Lung microvascular endothelial cell (primary cell): Measurements from ENCODE around the gene C6orf62. TPM values are rescaled to one million over a fixed set of nuclear protein-coding genes. Genes with fewer than 3 reads are reported as not detected.
"Not testable (repeated sequence)": the region's sequence is repeated elsewhere in the genome, so short reads cannot be mapped to it uniquely, and the experiment has no call there.

Experiments
- DNase-seq, 2 donors: peaks; one replicate each; pipeline versions ENCODE4 v3.0.0 to v3.0.0-alpha.2; 2010; ENCODE audit warnings: low read depth in 2 of 2
- total RNA-seq: library from RNA; depleted of rRNA; stranded (reverse); fragments of >200 nt; gene quantifications from 2 replicates; pipeline ENCODE4 v1.2.1, GENCODE V29; 2014

Gene C6orf62
- total RNA-seq: 68.1 and 70.0 TPM in 2 replicates

DNA sequence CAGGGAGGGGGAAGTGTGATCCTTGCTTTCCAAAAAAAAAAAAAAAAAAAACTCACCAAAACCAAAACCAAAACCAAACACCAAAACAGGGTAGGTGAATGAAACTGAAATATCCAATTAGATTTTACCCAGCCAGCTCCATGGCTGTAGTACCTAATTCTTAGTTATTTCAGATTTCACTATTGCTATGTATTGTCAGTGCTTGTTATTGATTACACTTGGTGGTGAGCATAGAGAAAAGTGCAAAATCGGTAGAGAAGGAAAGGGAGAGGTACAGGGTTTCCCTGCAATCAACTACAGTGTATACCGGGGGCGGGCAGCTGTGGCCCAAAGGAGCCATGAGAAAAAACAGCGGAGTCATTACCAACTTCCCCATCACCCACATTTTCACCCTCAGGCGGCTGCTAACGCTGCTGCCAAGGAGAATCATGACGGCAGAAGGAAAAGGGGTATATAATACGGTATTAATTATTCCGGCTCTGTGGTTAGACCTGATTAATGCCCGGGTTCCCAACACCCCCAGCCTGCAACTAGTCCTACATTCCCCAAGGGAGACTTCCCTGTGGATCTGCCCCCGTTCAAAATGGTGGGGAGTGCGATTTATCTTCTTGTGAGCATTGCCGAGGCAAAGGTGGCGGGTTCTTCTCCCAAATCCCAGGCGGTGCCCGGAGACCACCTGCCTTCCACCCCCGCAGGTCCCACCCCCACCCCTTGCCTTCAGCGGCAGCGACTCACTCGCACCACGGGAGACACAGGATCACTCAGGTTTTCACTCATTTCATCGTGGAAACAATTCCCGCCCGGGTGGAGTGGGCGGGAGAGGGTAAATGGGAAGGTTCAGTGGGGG, at the start of gene C6orf62:
C6orf62 (minus strand) TSS at position 30 of the 847 bp plus-strand sequence. CDS start 486 bp downstream, outside the sequence.
- peak; percentile 31 to 34 for DNase-seq

DNA sequence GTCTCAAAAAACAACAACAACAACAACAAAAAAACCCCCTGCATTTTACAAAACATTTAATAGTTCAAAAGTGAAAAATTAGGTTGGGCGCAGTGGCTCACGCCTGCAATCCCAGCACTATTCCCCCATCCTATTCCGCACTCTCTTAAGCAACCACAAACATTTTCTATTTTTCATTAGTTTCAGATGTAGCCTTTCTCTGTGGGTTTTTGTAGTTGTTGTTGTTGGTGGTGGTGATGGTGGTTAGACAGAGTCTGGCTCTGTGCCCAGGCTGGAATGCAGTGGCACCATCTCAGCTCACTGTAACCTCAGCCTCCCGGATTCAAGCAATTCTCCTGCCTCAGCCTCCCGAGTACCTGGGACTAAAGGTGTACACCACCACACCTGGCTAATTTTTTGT, 49.4 kb upstream of the C6orf62 start:
- no peak for DNase-seq

DNA sequence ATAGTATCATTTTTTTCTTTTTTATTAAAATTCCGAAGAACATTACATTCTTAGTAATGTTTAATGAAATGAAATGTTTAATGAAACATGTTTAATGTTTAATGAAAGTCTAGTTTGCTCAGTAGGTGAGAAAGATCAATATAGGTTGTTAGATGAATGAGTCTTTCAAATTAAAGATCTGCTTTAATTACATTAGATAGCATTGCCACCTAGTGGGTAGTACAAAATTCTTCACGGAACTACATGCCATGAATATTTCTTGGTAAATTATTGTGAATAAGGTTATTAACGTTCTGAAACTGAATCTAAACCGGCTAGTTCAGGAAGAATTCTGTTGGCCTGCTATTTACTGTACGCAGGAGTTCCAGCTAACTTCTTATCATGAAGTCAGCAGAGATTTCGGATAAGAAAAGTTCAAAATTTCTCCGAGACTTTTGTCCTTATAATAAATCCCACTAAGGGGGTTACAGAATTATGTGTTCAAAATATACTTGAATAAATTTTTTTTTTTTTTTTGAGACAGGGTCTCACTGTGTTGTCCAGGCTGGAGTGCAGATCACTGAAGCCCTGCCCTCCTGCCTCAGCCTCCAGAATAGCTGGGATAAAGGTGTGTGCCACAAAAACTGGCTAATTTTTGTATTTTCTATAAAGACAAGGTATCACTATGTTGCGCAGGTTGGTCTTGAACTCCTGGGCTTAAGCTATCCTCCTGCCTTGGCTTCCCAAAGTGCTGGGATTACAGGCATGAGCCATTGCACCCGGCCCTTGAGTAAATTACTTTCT, 47.9 kb upstream of the C6orf62 start:
- peak; percentile 47 to 53 for DNase-seq

DNA sequence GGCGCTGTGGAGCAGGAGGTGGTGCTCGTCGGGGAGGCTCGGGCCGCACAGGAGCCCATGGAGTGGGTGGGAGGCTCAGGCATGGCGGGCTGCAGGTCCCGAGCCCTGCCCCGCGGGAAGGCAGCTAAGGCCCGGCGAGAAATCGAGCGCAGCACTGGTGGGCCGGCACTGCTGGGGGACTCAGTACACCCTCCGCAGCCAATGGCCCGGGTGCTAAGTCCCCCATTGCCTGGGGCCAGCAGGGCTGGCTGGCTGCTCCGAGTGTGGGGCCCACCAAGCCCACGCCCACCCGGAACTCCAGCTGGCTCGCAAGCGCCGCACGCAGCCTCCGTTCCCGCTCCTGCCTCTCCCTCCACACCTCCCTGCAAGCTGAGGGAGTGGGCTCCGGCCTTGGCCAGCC, 47.0 kb upstream of the C6orf62 start:
- DNase-seq: not testable (repeated sequence)

DNA sequence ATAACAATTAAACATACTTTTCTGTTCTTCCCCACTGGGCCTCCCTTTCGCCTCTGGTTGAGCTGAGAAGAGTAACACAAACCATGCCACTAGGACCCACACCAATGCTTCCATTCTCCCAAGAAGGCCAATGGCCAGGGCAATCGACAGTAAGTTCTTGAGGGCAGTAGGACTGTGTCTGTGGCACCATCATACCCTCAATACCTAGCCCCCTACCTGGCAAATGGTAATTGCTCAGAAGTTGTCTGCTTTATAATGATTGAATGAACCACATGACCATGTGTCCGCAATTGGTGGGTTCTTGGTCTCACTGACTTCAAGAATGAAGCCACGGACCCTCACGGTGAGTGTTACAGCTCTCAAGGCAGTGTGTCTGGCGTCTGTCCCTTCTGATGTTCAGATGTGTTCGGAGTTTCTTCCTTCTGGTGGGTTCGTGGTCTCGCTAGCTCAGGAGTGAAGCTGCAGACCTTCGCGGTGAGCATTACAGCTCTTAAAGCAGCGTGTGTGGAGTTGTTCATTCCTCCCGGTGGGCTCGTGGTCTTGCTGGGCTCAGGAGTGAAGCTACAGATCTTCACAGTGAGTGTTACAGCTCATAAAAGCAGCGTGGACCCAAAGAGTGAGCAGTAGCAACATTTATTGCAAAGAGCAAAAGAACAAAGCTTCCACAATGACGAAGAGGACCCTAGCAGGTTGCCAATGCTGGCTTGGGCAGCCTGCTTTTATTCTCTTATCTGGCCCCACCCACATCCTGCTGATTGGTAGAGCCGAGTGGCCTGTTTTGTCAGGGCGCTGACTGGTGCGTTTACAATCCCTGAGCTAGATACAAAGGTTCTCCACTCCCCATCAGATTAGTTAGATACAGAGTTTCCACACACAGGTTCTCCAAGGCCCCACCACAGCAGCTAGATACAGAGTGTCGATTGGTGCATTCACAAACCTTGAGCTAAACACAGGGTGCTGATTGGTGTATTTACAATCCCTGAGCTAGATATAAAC, 46.2 kb upstream of the C6orf62 start:
- DNase-seq: not testable (repeated sequence)

DNA sequence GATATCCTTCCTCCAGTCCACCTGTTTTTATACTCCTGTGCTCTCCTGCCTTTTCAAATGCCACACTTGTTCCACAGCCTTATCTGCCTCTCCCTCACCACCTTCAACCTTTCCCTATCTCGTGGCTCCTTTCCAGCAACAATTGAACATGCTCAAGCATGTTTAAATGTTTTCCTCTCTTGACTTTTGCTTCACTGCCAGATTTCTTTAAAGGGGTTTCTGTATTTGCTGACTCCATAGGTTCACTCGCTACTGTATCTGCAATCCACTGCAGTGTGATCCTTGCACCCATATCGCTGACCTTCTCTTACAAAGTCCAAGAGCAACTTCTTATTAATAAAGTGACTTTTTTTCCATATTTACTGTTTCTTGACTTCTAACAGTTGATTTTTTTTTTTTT, 44.6 kb upstream of the C6orf62 start:
- DNase-seq: no peak

DNA sequence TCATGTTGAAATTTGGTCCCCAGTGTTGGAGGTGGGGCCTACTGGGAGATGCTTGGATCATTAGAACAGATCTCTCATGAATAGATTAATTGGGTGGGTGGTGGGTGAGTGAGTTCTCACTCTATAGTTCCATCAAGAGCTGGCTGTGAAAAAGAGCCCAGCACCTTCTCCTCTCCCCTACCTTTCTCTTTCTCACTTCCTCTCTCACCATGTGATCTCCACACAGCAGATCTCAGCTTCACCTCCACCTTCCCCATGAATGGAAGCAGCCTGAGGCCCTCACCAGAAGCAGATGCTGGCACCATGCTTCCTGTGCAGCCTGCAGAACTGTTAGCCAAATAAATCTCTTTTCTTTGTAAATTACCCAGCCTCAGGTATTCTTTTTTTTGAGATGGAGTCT, 42.9 kb upstream of the C6orf62 start:
- no peak for DNase-seq

DNA sequence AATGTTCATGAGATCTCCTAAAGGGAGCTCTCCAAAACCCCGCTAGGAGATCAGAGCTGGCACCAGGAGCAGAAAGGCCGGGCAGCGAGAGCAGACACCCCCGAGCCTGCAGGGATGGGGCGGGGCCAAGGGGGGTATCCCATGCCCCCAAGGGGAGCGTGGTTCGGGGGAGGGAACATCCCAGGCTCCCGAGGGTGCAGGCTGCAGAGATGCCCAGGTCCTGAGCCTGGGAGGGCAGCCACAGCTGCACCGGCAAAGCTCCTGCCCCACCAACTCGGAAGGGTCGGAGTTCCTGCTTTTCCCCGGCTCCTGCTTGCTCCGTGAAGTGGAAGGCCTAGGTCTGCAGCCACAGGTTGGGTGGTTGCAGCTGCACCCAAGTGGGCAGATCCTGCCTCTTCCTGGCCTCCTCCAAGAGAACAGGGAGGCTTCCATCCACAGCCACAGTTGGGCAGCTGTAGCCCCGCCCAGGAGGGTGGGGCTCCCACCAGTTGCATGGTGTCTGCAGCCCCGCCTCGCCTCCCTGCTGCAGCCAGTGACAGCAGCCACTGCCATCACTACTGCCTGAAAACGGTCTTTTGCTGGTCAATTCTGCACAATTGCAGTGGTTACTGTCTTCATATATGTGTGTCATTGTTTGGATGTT, 42.4 kb upstream of the C6orf62 start:
- no peak for DNase-seq

DNA sequence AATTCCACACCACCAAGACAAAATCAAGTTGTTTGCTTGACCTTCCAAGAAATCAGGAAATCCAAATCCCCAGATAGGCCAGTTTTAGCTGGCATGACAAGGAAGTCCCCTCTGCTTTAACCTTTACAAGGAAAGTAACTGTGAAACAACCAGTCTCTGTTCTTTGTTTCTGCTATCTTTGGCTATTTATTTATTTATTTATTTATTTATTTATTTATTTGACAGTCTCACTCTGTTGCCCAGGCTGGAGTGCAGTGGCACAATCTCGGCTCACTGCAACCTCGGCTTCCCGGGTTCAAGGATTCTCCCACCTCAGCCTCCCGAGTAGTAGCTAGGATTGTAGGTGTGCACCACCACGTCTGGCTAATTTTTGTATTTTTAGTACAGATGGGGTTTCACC, 41.3 kb upstream of the C6orf62 start:
- no peak for DNase-seq

DNA sequence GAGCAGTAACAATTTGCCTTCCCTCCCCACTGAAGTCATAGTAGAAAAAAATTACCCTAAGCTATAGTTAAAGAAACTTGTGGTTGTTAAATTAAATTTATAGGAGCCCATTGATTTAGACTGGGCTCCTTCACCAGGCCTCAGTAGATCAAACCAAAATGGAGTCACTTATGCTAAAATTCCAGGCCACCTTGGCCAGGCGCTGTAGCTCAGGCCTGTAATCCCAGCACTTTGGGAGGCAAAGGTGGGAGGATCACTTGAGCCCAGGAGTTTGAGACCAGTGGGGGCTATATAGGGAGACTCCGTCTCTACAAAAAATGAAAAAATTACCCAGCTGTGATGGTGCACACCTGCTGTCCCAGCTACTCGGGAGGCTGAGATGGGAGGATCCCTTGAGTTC, 40.8 kb upstream of the C6orf62 start:
- DNase-seq: no peak

DNA sequence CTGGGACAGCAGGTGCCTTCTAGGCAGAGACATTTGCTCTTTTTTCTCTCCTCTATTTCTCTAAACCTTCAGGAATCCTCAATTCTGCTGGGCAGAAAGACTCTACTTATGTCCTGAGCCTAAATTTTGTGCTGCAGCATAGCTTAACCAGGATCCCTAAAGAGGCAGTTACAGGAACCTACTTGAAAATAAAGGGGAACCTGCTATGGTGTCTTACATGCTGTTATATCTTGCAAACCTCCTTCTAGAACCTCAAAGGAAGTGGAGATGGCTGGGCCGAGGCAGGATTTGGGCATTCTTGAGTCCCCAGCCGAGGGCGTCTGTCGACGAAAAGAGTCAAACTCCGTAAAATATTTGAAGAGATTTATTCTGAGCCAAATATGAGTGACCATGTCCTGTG, 38.7 kb upstream of the C6orf62 start:
- DNase-seq: no peak

DNA sequence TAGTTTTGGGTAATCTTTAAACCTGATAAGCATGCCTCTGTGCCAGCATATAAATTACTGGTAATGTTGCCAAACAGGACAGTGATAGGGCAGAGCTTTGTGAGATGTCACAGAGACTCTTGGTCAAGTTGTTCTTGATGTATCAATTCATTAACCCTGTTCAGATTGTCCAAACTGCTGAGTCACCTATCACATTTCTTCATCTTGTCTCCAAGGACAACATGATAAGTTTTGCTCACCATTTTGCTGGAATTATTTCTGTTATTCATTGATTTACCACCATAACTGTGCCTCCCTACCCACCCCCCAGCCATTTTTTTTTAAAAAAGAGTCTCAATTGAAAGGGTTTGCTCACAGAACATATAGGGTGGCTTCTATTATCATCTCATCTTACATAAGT, 36.3 kb upstream of the C6orf62 start:
- no peak for DNase-seq

DNA sequence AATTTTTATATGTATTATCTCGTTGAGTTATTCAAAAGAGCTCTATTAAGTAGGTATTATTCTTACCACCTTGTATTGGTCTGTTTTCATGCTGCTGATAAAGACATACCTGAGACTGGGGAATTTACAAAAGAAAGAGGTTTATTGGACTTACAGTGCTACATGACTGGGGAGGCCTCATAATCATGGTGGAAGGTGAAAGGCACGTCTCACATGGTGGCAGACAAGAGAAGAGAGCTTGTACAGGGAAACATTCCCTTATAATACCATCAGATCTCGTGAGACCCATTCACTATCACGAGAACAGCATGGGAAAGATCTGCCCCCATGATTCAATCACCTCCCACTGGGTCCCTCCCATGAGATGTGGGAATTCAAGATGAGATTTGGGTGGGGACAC, 35.4 kb upstream of the C6orf62 start:
- DNase-seq: not testable (repeated sequence)

DNA sequence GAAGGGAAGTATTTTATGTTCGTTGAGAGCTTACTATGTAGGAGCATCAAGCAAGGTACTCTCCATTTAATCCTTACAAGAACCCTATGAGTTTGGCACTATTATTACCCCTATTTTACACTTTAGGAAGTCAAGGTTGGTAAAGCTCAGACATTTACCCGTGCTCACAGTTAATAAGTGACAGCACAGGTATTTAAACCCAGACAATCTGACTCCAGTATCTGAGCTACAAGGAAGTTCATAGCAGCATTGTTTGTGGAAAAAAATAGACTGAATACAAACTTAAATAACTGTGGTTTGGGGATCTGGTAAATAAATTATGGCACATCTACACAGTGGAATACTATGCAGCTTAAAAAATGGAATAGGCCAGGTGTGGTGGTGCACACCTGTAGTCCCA, 34.6 kb upstream of the C6orf62 start:
- DNase-seq: no peak

DNA sequence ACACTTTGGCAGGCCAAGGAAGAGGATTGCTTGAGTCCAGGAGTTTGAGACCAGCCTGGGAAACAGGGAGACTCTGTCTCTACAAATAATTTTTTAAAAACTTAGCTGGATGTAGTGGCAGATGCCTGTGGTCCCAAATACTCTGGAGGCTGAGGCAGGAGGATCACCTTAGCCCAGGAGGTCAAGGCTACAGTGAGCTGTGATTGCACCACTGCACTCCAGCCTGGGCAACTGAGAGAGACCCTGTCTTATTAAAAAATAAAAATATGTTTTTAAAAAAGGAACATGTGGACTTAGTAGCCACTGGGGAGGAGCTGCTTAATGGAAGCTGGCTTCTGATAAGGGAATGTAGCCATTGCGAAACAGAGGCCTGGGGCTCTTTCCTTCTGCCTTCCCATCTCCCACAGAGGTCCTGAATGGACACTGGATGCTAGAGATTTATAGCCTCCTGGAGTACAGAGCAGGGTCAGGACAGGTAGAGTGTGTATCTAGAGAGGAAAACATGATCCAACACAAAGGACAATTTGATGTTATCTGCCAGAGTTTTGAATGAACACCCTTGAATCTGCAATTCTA, 34.1 kb upstream of the C6orf62 start:
- no peak for DNase-seq

DNA sequence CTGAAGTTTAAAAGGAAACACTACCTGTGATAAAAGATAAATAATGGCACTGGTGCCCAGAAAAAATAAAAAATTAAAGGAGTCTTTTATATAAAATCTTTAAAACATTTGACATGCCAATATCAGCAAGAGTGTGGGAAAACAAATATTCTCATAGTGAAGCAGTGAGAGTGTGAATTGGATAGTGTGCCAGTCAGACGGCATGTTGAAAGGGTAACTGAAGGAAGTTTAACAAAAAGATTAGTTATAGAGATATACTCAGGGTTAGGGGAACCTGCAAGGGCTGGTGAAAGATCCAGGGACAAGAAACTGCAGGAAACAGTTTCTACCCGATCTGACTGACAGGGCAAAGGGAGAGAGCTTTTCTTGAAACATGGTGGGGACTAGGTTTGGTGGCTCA, 33.5 kb upstream of the C6orf62 start:
- DNase-seq: no peak

DNA sequence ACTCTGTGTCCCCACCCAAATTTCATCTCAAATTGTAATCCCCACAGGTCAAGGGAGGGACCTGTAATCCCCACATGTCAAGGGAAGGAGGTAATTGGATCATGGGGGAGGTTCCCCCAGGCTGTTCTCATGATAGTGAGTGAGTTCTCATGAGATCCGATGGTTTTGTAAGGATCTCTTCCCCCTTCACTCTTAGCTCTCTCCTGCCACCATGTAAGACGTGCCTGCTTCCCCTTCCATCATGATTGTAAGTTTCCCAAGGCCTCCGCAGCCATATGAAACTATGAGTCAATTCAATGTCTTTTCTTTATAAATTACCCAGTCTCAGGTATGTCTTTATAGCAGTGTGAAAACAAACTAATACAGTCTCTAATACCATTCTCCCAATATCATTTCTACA, 31.9 kb upstream of the C6orf62 start:
- not testable (repeated sequence) for DNase-seq

DNA sequence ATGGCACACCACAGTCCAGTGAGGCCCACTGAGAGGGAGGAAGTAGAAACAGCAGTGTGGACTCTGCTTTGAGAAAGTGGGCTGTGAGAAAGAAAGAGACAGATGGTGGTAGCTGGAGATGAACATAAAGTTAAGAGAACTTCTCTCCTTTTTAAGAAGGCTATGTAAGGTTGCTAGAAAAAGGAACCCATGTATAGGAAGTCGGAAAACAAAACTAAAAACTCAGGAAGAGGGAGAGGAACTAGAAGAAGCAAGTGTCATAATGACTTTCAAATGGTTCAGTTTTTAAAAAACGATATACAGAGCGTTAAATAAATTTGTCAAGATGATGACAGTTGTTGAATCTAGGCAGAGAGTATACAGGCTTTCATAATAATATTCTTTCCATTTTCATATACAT, 30.3 kb upstream of the C6orf62 start:
- DNase-seq: no peak

DNA sequence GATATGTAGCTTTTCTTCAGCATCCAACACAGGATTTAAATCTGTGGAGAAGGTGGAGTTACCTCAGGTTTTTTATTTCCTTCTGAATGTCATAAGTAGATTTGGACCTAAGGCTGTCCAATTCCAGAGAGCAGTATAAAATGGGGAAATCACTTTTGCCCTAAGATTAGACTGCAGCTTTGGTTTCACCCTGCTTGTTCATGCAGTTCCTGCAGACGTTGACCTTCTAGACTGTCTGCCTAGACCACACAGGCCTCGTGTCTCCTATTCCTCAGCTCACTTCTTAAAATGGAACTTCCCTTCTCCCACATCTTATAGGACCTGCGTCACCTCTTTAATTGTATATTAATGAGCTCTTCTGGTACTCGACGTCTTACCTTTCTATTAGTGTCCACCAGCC, 26.0 kb upstream of the C6orf62 start:
- no peak for DNase-seq

DNA sequence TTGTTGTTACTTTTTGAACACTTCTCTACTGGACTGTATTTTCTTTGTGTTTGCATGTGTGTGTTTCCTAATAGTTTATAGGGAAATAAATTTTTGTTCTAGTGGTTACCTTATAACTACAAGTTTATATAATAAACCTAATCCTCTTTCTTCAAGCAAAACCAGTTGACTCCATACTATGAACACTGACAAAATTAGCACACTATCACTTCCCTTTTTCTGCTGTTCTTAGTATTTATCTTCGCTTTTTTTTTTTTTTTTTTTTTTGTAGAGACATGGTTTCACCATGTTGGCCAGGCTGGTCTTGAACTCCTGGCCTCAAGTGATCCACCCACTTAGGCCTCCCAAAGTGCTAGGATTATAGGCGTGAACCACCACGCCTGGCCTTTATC, 25.0 kb upstream of the C6orf62 start:
- no peak for DNase-seq
